NK-92 (cell line): Measurements from ENCODE around the gene CHD2.
"Not testable (repeated sequence)": the region's sequence is repeated elsewhere in the genome, so short reads cannot be mapped to it uniquely, and the experiment has no call there.

Source experiments
- DNase-seq: peaks from one replicate; lab custom pipeline; 2025; ENCODE audit not compliant: unreplicated experiment; lab: John Stamatoyannopoulos, UW

CHD2 gene

GRCh38 chr15:93047621-93048425 is 147.7 kb downstream of the CHD2 start:
- no peak for DNase-seq

GRCh38 chr15:93048426-93048721 is 148.2 kb downstream of the CHD2 start:
- no peak for DNase-seq

GRCh38 chr15:93048759-93049161 is 148.6 kb downstream of the CHD2 start:
- no peak for DNase-seq

GRCh38 chr15:93049233-93049632 is 149.1 kb downstream of the CHD2 start:
- no peak for DNase-seq

- DNase-seq: no peak
Observed at GRCh38 chr15:93049914-93050578, 149.9 kb downstream of the CHD2 start.

- DNase-seq: no peak
Observed at GRCh38 chr15:93050648-93051047, 150.5 kb downstream of the CHD2 start.

- DNase-seq: no peak
Observed at GRCh38 chr15:93051236-93052089, 151.3 kb downstream of the CHD2 start.

- DNase-seq: no peak
Observed at GRCh38 chr15:93052090-93052879, 152.2 kb downstream of the CHD2 start.

- DNase-seq: no peak
Observed at GRCh38 chr15:93055211-93055610, 155.1 kb downstream of the CHD2 start.

GRCh38 chr15:93056836-93057235 is 156.7 kb downstream of the CHD2 start:
- DNase-seq: no peak

GRCh38 chr15:93057618-93058017 is 157.5 kb downstream of the CHD2 start:
- DNase-seq: no peak

GRCh38 chr15:93058128-93058527 is 158.0 kb downstream of the CHD2 start:
- no peak for DNase-seq

GRCh38 chr15:93058904-93059427 is 158.8 kb downstream of the CHD2 start:
- no peak for DNase-seq

- DNase-seq: no peak
Observed at GRCh38 chr15:93059442-93059841, 159.3 kb downstream of the CHD2 start.

- no peak for DNase-seq
Observed at GRCh38 chr15:93060336-93061248, 160.5 kb downstream of the CHD2 start.

- DNase-seq: not testable (repeated sequence)
Observed at GRCh38 chr15:93062628-93063261, 162.6 kb downstream of the CHD2 start.

- DNase-seq: no peak
Observed at GRCh38 chr15:93063262-93063671, 163.1 kb downstream of the CHD2 start.

- DNase-seq: no peak
Observed at GRCh38 chr15:93063796-93064690, 163.9 kb downstream of the CHD2 start.
